PC-9 (cell line): ENCODE measurements around the gene MMAA. TPM values are rescaled to one million over a fixed set of nuclear protein-coding genes. Genes with fewer than 3 reads are reported as not detected.
"Not testable (repeated sequence)": the region's sequence is repeated elsewhere in the genome, so short reads cannot be mapped to it uniquely, and the experiment has no call there.

Experiments
- BruUV-seq: library from RNA; stranded (reverse); fragments of 400-500 nt; replicated peaks from 2 replicates; lab custom pipeline; 2021; lab: Mats Ljungman, UMichigan
- CTCF ChIA-PET: fragments of 300-600 bp; sonication (Branson Sonifier 250); formaldehyde crosslinking; loops from one replicate; lab custom pipeline; 2022; ENCODE audit warnings: antibody characterized with exemption; lab: Charles Lee
- POLR2A ChIA-PET: fragments of 300-600 bp; sonication (Branson Sonifier 250); formaldehyde crosslinking; loops from one replicate; lab custom pipeline; 2022; ENCODE audit warnings: antibody characterized with exemption; ENCODE audit not compliant: unreplicated experiment; lab: Charles Lee
- DNase-seq, 2 experiments: peaks; one replicate each; pipeline versions ENCODE4 v3.0.0 to v3.0.0-alpha.2; 2015 to 2022; ENCODE audit warnings: mixed read lengths in 1 of 2
- H2AFZ ChIP-seq: fragments of 200-600 bp; sonication (generic); 2 replicates; pipeline ENCODE4 v1.8.1; 2017; ENCODE audit warnings: antibody characterized with exemption
- H3F3A ChIP-seq: fragments of 200-600 bp; sonication (generic); 2 replicates; pipeline ENCODE4 v1.8.1; 2017; ENCODE audit warnings: antibody characterized with exemption, mild to moderate bottlenecking, low read depth; ENCODE audit not compliant: insufficient read depth
- H3K27ac ChIP-seq: fragments of 200-600 bp; sonication (generic); 2 replicates; pipeline ENCODE4 v1.6.1; 2016; ENCODE audit warnings: mixed run types
- H3K27me3 ChIP-seq: fragments of 200-600 bp; sonication (generic); 2 replicates; pipeline ENCODE4 v1.6.1; 2016; ENCODE audit warnings: low read depth, mixed run types; ENCODE audit not compliant: insufficient read depth
- H3K36me3 ChIP-seq: fragments of 200-600 bp; sonication (generic); 2 replicates; pipeline ENCODE4 v1.6.1; 2016; ENCODE audit warnings: low read depth, mixed run types
- H3K4me1 ChIP-seq: fragments of 200-600 bp; sonication (generic); replicated peaks from 2 replicates; pipeline ENCODE4 v1.6.1; 2016; ENCODE audit warnings: mixed run types; ENCODE audit not compliant: insufficient read depth
- H3K4me2 ChIP-seq: fragments of 200-600 bp; sonication (generic); 2 replicates; pipeline ENCODE4 v1.6.1; 2017; ENCODE audit warnings: mixed run types
- H3K4me3 ChIP-seq: fragments of 200-600 bp; sonication (generic); 2 replicates; pipeline ENCODE4 v1.6.1; 2016; ENCODE audit warnings: mixed run types
- H3K79me2 ChIP-seq: fragments of 200-600 bp; sonication (generic); 2 replicates; pipeline ENCODE4 v1.6.1; 2017; ENCODE audit warnings: low read depth, mixed run types
- H3K9me2 ChIP-seq: fragments of 200-600 bp; sonication (generic); 2 replicates; pipeline ENCODE4 v1.8.1; 2017; ENCODE audit warnings: mild to moderate bottlenecking; ENCODE audit not compliant: insufficient read depth
- H3K9me3 ChIP-seq: fragments of 200-600 bp; sonication (generic); 2 replicates; pipeline ENCODE4 v1.8.1; 2016; ENCODE audit warnings: low read depth; ENCODE audit not compliant: insufficient read depth
- H4K20me1 ChIP-seq: fragments of 200-600 bp; sonication (generic); 2 replicates; pipeline ENCODE4 v1.8.1; 2017; ENCODE audit not compliant: insufficient read depth
- EZH2 ChIP-seq: fragments of 200-600 bp; sonication (generic); IDR thresholded peaks from 2 replicates; pipeline ENCODE4 v1.8.0; 2017; ENCODE audit warnings: antibody characterized with exemption, low read depth
- intact Hi-C: fragments of 100-400 bp; cut with micrococcal nuclease; formaldehyde crosslinking; loops from one replicate; pipeline ENCODE4 v1.10.0; 2022; ENCODE audit not compliant: unreplicated experiment
- total RNA-seq: library from RNA; stranded (reverse); gene quantifications from 2 replicates; pipeline ENCODE4 v1.2.3, GENCODE V29; 2021
- TF ChIP-seq, protein P1 (sequence below): fragments of 200-600 bp; sonication (generic); conservative IDR thresholded peaks from 2 replicates; pipeline ENCODE4 v1.6.1; 2017; ENCODE audit warnings: mixed run types, antibody characterized with exemption, mild to moderate bottlenecking, moderate library complexity

The MMAA gene
- total RNA-seq, 1 experiment from 2014 or later = 6.3 TPM

DNA sequence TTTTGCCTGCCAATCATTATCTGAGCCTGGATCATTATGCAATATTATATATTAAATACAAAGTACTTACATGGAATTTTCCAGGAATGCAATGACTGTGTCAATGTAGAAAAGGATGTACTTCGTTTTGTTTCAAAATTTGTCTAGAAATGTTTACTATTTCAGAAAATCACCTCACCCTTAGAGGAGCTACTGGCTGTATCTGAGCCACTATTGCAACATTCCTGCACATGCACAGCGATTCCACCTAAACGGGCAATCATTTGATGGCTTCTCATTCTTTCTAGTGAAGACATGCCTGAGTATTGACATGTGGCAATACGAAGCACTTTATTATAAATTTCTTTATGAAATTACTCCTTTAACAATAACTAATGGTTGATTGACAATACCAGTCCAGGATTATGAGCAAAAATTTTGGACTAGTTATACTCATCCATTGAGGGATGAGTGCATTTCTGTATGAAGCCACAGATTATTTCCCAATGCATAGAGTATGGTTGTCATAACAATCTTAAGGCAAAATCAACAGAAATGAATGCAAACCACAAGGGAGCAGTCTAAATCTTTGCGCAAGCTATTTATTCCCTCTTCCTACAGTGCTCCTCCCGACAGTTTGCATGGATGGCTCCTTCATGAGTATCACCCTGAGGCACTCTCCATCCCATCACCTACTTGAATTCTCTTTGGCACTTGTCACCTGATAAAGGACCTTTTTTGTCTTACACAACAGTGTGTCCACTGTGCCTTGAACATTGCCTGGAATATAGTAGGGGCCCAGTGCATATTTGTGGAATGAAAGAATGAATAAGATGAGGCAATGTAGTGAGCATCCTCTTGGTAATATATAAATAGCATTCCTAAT lies 35.8 kb upstream of the MMAA start:
- POLR2A ChIA-PET = no interaction called here

DNA sequence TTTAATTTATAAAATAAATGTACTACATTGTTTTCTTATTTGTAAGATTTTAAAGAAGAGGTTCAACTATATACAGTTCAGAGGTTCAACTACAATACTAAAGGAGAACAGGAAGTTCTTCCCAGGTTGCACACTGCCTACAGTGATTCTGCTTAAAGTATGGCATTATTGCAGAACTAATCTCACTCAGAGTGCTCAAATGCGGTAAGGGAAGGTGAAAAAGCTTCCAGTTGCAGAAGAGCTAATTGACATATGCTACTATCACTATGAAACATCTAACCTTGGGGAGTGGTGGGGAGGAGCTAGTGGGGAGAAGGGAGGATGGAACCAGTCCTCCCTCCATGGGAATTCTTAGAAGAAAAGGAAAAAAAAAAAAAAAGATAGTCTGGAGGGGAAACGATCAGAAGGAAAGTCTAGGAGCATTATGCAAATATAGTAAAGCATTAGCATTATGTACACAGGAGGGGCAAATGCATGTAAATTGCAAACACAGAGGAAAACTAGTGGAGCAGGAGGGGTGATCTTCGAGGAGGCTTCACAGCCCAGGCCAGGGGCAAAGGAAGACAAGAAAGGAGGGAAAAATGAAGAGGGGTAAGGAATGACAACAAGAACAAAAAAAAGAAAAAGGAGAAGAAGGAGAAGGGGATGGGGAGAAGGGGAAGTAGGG lies 32.0 kb upstream of the MMAA start:
- Histone ChIP-seq H4K20me1 (no peaks in the 10 kb centered on the region), H3K4me2 (no peak overlapping the region), H3K27ac (no peak overlapping the region), H3K79me2 (no peaks in the 10 kb centered on the region), H3K9me2 (no peaks in the 10 kb centered on the region), H3K9me3 (no peaks in the 10 kb centered on the region), H3K36me3 (no peaks in the 10 kb centered on the region), H3F3A (no peaks in the 10 kb centered on the region), H2AFZ (no peak overlapping the region), H3K27me3 (no peaks in the 10 kb centered on the region), H3K4me3 (no peak overlapping the region), H3K4me1 (no peaks in the 10 kb centered on the region)
- TF ChIP-seq EZH2 = no peak
- TF ChIP-seq, protein P1, sequence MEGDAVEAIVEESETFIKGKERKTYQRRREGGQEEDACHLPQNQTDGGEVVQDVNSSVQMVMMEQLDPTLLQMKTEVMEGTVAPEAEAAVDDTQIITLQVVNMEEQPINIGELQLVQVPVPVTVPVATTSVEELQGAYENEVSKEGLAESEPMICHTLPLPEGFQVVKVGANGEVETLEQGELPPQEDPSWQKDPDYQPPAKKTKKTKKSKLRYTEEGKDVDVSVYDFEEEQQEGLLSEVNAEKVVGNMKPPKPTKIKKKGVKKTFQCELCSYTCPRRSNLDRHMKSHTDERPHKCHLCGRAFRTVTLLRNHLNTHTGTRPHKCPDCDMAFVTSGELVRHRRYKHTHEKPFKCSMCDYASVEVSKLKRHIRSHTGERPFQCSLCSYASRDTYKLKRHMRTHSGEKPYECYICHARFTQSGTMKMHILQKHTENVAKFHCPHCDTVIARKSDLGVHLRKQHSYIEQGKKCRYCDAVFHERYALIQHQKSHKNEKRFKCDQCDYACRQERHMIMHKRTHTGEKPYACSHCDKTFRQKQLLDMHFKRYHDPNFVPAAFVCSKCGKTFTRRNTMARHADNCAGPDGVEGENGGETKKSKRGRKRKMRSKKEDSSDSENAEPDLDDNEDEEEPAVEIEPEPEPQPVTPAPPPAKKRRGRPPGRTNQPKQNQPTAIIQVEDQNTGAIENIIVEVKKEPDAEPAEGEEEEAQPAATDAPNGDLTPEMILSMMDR = no peak
- POLR2A ChIA-PET = no interaction called here
- intact Hi-C loops = no loop called here
- DNase-seq = no peak
- CTCF ChIA-PET = no interaction called here
- BruUV-seq = no TSS peak

More for the DNA sequence above, 35.8 kb upstream of the MMAA start:
- Histone ChIP-seq H4K20me1 (no peaks in the 10 kb centered on the region), H3K4me3 (no peak overlapping the region), H3K27ac (no peak overlapping the region), H3K36me3 (no peaks in the 10 kb centered on the region), H3K4me2 (no peak overlapping the region), H3K9me2 (no peaks in the 10 kb centered on the region), H3K79me2 (no peaks in the 10 kb centered on the region), H3K9me3 (no peaks in the 10 kb centered on the region), H2AFZ (no peak overlapping the region), H3K4me1 (0 out of 2 replicates have a peak, but pooled peaks cover 8% of the 10 kb centered on the region), H3K27me3 (no peaks in the 10 kb centered on the region), H3F3A (no peaks in the 10 kb centered on the region)
- intact Hi-C loops = no loop called here
- CTCF ChIA-PET = no interaction called here
- no peak for DNase-seq
- BruUV-seq = no TSS peak
- TF ChIP-seq, protein P1 = no peak

DNA sequence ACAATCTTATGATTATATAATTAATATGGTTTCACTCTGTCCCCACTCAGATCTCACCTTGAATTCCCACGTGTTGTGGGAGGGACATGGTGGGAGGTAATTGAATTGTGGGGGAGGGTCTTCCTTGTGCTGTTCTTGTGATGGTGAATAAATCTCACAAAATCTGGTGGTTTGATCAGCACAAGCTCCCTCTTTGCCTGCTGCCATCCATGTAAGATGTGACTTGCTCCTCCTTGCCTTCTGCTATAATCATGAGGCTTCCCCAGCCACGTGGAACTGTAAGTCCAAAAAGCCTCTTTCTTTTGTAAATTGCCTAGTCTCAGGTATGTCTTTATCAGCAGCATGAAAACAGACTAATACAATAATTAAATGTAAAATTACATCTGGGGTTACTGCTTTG lies 29.8 kb upstream of the MMAA start:
- H4K20me1 ChIP-seq, BruUV-seq, H3K4me2 ChIP-seq, H3K9me3 ChIP-seq, H3K36me3 ChIP-seq, H3K79me2 ChIP-seq, H3K4me1 ChIP-seq, H2AFZ ChIP-seq, H3K4me3 ChIP-seq, POLR2A ChIA-PET, intact Hi-C loops, H3K9me2 ChIP-seq, H3F3A ChIP-seq, DNase-seq, CTCF ChIA-PET, H3K27me3 ChIP-seq, H3K27ac ChIP-seq: not testable (repeated sequence)
